Keratinocyte (primary cell): ENCODE measurements around the gene SDHAF4. TPM values are rescaled to one million over a fixed set of nuclear protein-coding genes. Genes with fewer than 3 reads are reported as not detected.

Experiments used
- DNase-seq: peaks from one replicate; pipeline ENCODE4 v3.0.0-alpha.2; 2011; ENCODE audit warnings: low read depth, missing footprints, low spot score
- FAIRE-seq: peaks from 2 replicates; lab custom pipeline; 2011; peaks lifted over from hg19 to GRCh38; lab: Jason Lieb, UNC
- H2AFZ ChIP-seq: 2 replicates; pipeline ENCODE4 v1.6.0; 2012; ENCODE audit warnings: low read length, control low read depth, inconsistent platforms; ENCODE audit not compliant: control insufficient read depth
- H3K27ac ChIP-seq: 2 replicates; pipeline ENCODE4 v1.5.1; 2011; ENCODE audit warnings: low read length; ENCODE audit not compliant: control insufficient read depth, insufficient read depth
- H3K27me3 ChIP-seq: 3 replicates; pipeline ENCODE4 v1.6.0; 2011; ENCODE audit warnings: low read length; ENCODE audit not compliant: control insufficient read depth, insufficient read depth; ENCODE audit errors: extremely low read depth
- H3K36me3 ChIP-seq, 2 experiments: 2 replicates in 1 of 2; 3 replicates in 1 of 2; pipeline ENCODE4 v1.5.1; 2011; ENCODE audit warnings: low read length in 2 of 2, mild to moderate bottlenecking in 1 of 2; ENCODE audit not compliant: control insufficient read depth in 2 of 2, insufficient read depth in 2 of 2; ENCODE audit errors: extremely low read depth in 1 of 2
- H3K4me1 ChIP-seq: 3 replicates; pipeline ENCODE4 v1.5.1; 2011; ENCODE audit warnings: low read length; ENCODE audit not compliant: control insufficient read depth, insufficient read depth; ENCODE audit errors: extremely low read depth
- H3K4me2 ChIP-seq: 3 replicates; pipeline ENCODE4 v1.6.0; 2011; ENCODE audit warnings: low read depth, low read length; ENCODE audit not compliant: control insufficient read depth, insufficient read depth; ENCODE audit errors: extremely low read depth
- H3K4me3 ChIP-seq, 3 experiments: fragments of 200-600 bp in 1 of 3; sonication (generic) in 1 of 3; 2 replicates in 2 of 3; 3 replicates in 1 of 3; pipeline ENCODE4 v1.5.1; 2011 to 2016; ENCODE audit warnings: low read length in 3 of 3, mild to moderate bottlenecking in 3 of 3, control low read depth in 2 of 3, inconsistent platforms in 1 of 3, low read depth in 1 of 3, mixed read lengths in 1 of 3, mixed run types in 1 of 3, moderate library complexity in 1 of 3; ENCODE audit not compliant: control insufficient read depth in 2 of 3, insufficient read depth in 2 of 3; ENCODE audit errors: extremely low read depth in 1 of 3
- H3K79me2 ChIP-seq: 2 replicates; pipeline ENCODE4 v1.6.0; 2012; ENCODE audit warnings: low read length; ENCODE audit not compliant: control insufficient read depth, insufficient read depth
- H3K9ac ChIP-seq: 3 replicates; pipeline ENCODE4 v1.6.0; 2011; ENCODE audit warnings: low read length; ENCODE audit not compliant: control insufficient read depth, insufficient read depth; ENCODE audit errors: extremely low read depth
- H3K9me1 ChIP-seq: 3 replicates; pipeline ENCODE4 v1.6.0; 2011; ENCODE audit warnings: low read length; ENCODE audit not compliant: control insufficient read depth, insufficient read depth; ENCODE audit errors: extremely low read depth
- H3K9me3 ChIP-seq: 2 replicates; pipeline ENCODE4 v1.5.1; 2012; ENCODE audit warnings: low read depth, low read length; ENCODE audit not compliant: control insufficient read depth
- H4K20me1 ChIP-seq: 3 replicates; pipeline ENCODE4 v1.6.0; 2011; ENCODE audit warnings: low read length; ENCODE audit not compliant: control insufficient read depth, insufficient read depth; ENCODE audit errors: extremely low read depth
- CTCF ChIP-seq, 3 experiments: IDR thresholded peaks in 1 of 3; conservative IDR thresholded peaks in 1 of 3; optimal IDR thresholded peaks in 1 of 3; 2 replicates in 2 of 3; 3 replicates in 1 of 3; pipeline versions ENCODE3 to v1.5.1; 2011; ENCODE audit warnings: low read length in 3 of 3, mild to moderate bottlenecking in 3 of 3, moderate library complexity in 2 of 3, control low read depth in 1 of 3, inconsistent platforms in 1 of 3; ENCODE audit not compliant: insufficient read depth in 2 of 3; ENCODE audit errors: extremely low read depth in 1 of 3
- EZH2 ChIP-seq: IDR thresholded peaks from one replicate; pipeline ENCODE4 v1.6.1; 2012; ENCODE audit warnings: inconsistent platforms, mild to moderate bottlenecking, low read length, moderate library complexity
- dilution Hi-C: fragments of 300-500 bp; cut with MboI; formaldehyde crosslinking; loops from one replicate; pipeline ENCODE4 v1.7.0; 2020; ENCODE audit warnings: low sequenced_read_pairs; ENCODE audit not compliant: extremely low pct_ligation_motif_present
- polyA plus RNA-seq, 5 experiments: library from polyadenylated mRNA; depleted of rRNA in 3 of 5; stranded (reverse) in 3 of 5; stranded (forward) in 1 of 5; unstranded in 1 of 5; fragments of >200 nt; gene quantifications; 1 replicate in 1 of 5; 2 replicates in 3 of 5; 3 replicates in 1 of 5; pipeline versions ENCODE4 v1.2.1 to v1.2.3, GENCODE V29; 2011 to 2012; ENCODE audit warnings: missing spikeins in 2 of 5, low read depth in 1 of 5, low replicate concordance in 1 of 5

SDHAF4 gene
- polyA plus RNA-seq, 1 donor (not counting 4 experiments of a cell fraction or from before 2014, with no cell fraction given) = 12.7 TPM

GRCh38 chr6:70574643-70575042 lies 7.9 kb downstream of the SDHAF4 start:
- Histone ChIP-seq H3K9ac (no peak overlapping the region), H3K79me2 (no peaks in the 10 kb centered on the region), H3K4me3 (no peak overlapping the region), H2AFZ (no peak overlapping the region), H3K9me3 (no peaks in the 10 kb centered on the region), H3K9me1 (no peaks in the 10 kb centered on the region), H3K4me1 (no peaks in the 10 kb centered on the region), H3K27me3 (no peaks in the 10 kb centered on the region), H3K4me2 (no peak overlapping the region), H3K27ac (no peak overlapping the region), H4K20me1 (no peaks in the 10 kb centered on the region), H3K36me3 (peaks cover 0 to 4% of the 10 kb centered on the region in 2 experiments)
- FAIRE-seq (no peak), DNase-seq (no peak)
- TF ChIP-seq EZH2 (no peak), CTCF (optimal IDR thresholded peaks at IDR 0.05 in 1 of 3, IDR thresholded peaks at IDR 0.05 in 1 of 3, conservative IDR thresholded peaks at IDR 0.05 in 1 of 3; ENCODE audit: extremely low read depth in 1 of 3, insufficient read depth in 2 of 3, low read length in 3 of 3) (no peak)
- dilution Hi-C loops = no loop called here

GRCh38 chr6:70575899-70576495 lies 9.3 kb downstream of the SDHAF4 start:
- Histone ChIP-seq H3K9me1 (no peaks in the 10 kb centered on the region), H3K79me2 (no peaks in the 10 kb centered on the region), H2AFZ (no peak overlapping the region), H3K27ac (no peak overlapping the region), H3K27me3 (no peaks in the 10 kb centered on the region), H4K20me1 (no peaks in the 10 kb centered on the region), H3K4me2 (no peak overlapping the region), H3K9ac (no peak overlapping the region), H3K9me3 (no peaks in the 10 kb centered on the region), H3K4me3 (no peak overlapping the region), H3K36me3 (no peaks in the 10 kb centered on the region), H3K4me1 (no peaks in the 10 kb centered on the region)
- dilution Hi-C loops = no loop called here
- FAIRE-seq (no peak), DNase-seq (no peak)
- TF ChIP-seq CTCF (optimal IDR thresholded peaks at IDR 0.05 in 1 of 3, IDR thresholded peaks at IDR 0.05 in 1 of 3, conservative IDR thresholded peaks at IDR 0.05 in 1 of 3; ENCODE audit: extremely low read depth in 1 of 3, insufficient read depth in 2 of 3, low read length in 3 of 3) (no peak), EZH2 (no peak)
